Neural progenitor cell (in vitro differentiated cells): Measurements from ENCODE around the gene MMD. TPM values are rescaled to one million over a fixed set of nuclear protein-coding genes. Genes with fewer than 3 reads are reported as not detected.
A peak's percentile ranks its signal among the peaks of the same experiment; 100 is the strongest.

ENCODE experiments used
- DNase-seq: peaks from one replicate; pipeline ENCODE4 v3.0.0-alpha.2; 2016; ENCODE audit warnings: low spot score
- H2AFZ ChIP-seq: fragments of 200-600 bp; sonication (generic); replicated peaks from 2 replicates; pipeline ENCODE4 v1.6.1; 2016; ENCODE audit warnings: antibody characterized with exemption
- H3F3A ChIP-seq: fragments of 200-600 bp; sonication (generic); 2 replicates; pipeline ENCODE4 v1.6.1; 2016; ENCODE audit warnings: antibody characterized with exemption, low read depth
- H3K27ac ChIP-seq: fragments of 200-600 bp; sonication (generic); 2 replicates; pipeline ENCODE4 v1.5.1; 2016; ENCODE audit warnings: mild to moderate bottlenecking
- H3K27me3 ChIP-seq: fragments of 200-600 bp; sonication (generic); 2 replicates; pipeline ENCODE4 v1.6.1; 2016; ENCODE audit warnings: mild to moderate bottlenecking, moderate library complexity
- H3K36me3 ChIP-seq: fragments of 200-600 bp; sonication (generic); 2 replicates; pipeline ENCODE4 v1.5.1; 2016
- H3K4me1 ChIP-seq: fragments of 200-600 bp; sonication (generic); 2 replicates; pipeline ENCODE4 v1.6.1; 2016; ENCODE audit warnings: mixed run types
- H3K4me2 ChIP-seq: fragments of 200-600 bp; sonication (generic); 2 replicates; pipeline ENCODE4 v1.6.1; 2016
- H3K4me3 ChIP-seq: fragments of 200-600 bp; sonication (generic); 2 replicates; pipeline ENCODE4 v1.5.1; 2016
- H3K79me2 ChIP-seq: fragments of 200-600 bp; sonication (generic); 2 replicates; pipeline ENCODE4 v1.6.1; 2016; ENCODE audit warnings: low read depth
- H3K9ac ChIP-seq: fragments of 200-600 bp; sonication (generic); 2 replicates; pipeline ENCODE4 v1.6.1; 2016
- H3K9me3 ChIP-seq: fragments of 200-600 bp; sonication (generic); 2 replicates; pipeline ENCODE4 v1.5.1; 2016; ENCODE audit warnings: low read depth
- H4K20me1 ChIP-seq: fragments of 200-600 bp; sonication (generic); 2 replicates; pipeline ENCODE4 v1.6.1; 2016; ENCODE audit warnings: low read depth
- H3K27ac Mint-ChIP-seq: 3 replicates; pipeline ENCODE4 v1.8.0; 2021; ENCODE audit warnings: mixed read lengths
- H3K27me3 Mint-ChIP-seq: 2 replicates; pipeline ENCODE4 v1.8.0; 2022; ENCODE audit warnings: low read depth, mild to moderate bottlenecking, inconsistent platforms, moderate library complexity, mixed read lengths; ENCODE audit not compliant: insufficient read depth
- H3K36me3 Mint-ChIP-seq: 3 replicates; pipeline ENCODE4 v1.8.0; 2021; ENCODE audit warnings: mixed read lengths
- H3K4me1 Mint-ChIP-seq: 3 replicates; pipeline ENCODE4 v1.8.0; 2021; ENCODE audit warnings: mixed read lengths
- H3K4me3 Mint-ChIP-seq: 3 replicates; pipeline ENCODE4 v1.8.0; 2021; ENCODE audit warnings: mild to moderate bottlenecking, moderate library complexity, mixed read lengths
- H3K9me3 Mint-ChIP-seq: 3 replicates; pipeline ENCODE4 v1.8.0; 2020; ENCODE audit warnings: mixed read lengths
- CTCF ChIP-seq: fragments of 200-600 bp; sonication (generic); IDR thresholded peaks from 2 replicates; pipeline ENCODE4 v1.5.1; 2017; ENCODE audit warnings: antibody characterized with exemption, mild to moderate bottlenecking
- EZH2 ChIP-seq: fragments of 200-600 bp; sonication (generic); IDR thresholded peaks from 2 replicates; pipeline ENCODE4 v1.6.1; 2017; ENCODE audit warnings: antibody characterized with exemption, mild to moderate bottlenecking, moderate library complexity
- EZH2phosphoT487 ChIP-seq: fragments of 200-600 bp; sonication (generic); IDR thresholded peaks from 2 replicates; pipeline ENCODE4 v1.6.1; 2017; ENCODE audit warnings: antibody characterized with exemption
- total RNA-seq: library from RNA; depleted of rRNA; stranded (reverse); fragments of >200 nt; gene quantifications from 2 replicates; pipeline ENCODE4 v1.2.3, GENCODE V29; 2015; ENCODE audit warnings: low replicate concordance

MMD gene
- total RNA-seq, 1 donor from 2014 or later = 122 TPM

- H3K36me3 ChIP-seq = no peaks in the 10 kb centered on the region
- H3K9me3 Mint-ChIP-seq = peaks cover 2% of the 10 kb centered on the region
- H3K4me1 ChIP-seq = peaks cover 7% of the 10 kb centered on the region
- no peak for DNase-seq
- no peaks in the 10 kb centered on the region for H3K27me3 ChIP-seq
- peak overlapping the region; percentile 2 for H3K27ac Mint-ChIP-seq
- H3K27ac ChIP-seq = no peak overlapping the region
- H3K4me3 Mint-ChIP-seq = no peak overlapping the region
- H3K9me3 ChIP-seq = no peaks in the 10 kb centered on the region
- peaks cover 9% of the 10 kb centered on the region for H3K4me1 Mint-ChIP-seq
- H3K27me3 Mint-ChIP-seq = peaks cover 4% of the 10 kb centered on the region
- H3K4me2 ChIP-seq = no peak overlapping the region
- no peak overlapping the region for H3K4me3 ChIP-seq
- no peaks in the 10 kb centered on the region for H3K36me3 Mint-ChIP-seq
- no peak overlapping the region for H2AFZ ChIP-seq
- no peaks in the 10 kb centered on the region for H3K79me2 ChIP-seq
- no peaks in the 10 kb centered on the region for H4K20me1 ChIP-seq
- no peak overlapping the region for H3K9ac ChIP-seq
- H3F3A ChIP-seq = no peaks in the 10 kb centered on the region
- TF ChIP-seq EZH2 (no peak), EZH2phosphoT487 (no peak), CTCF (no peak)
Measured at GRCh38 chr17:55451203-55451641, 29.6 kb upstream of the MMD start.

GRCh38 chr17:55450232-55450825 lies 28.7 kb upstream of the MMD start:
- Histone ChIP-seq H3K79me2 (no peaks in the 10 kb centered on the region), H3K9ac (no peak overlapping the region), H3F3A (no peaks in the 10 kb centered on the region), H3K27me3 (no peaks in the 10 kb centered on the region), H2AFZ (no peak overlapping the region), H3K4me1 (peaks cover 9% of the 10 kb centered on the region), H3K4me3 (no peak overlapping the region), H3K36me3 (no peaks in the 10 kb centered on the region), H3K9me3 (no peaks in the 10 kb centered on the region), H3K4me2 (no peak overlapping the region), H3K27ac (no peak overlapping the region), H4K20me1 (no peaks in the 10 kb centered on the region)
- no peak for DNase-seq
- Mint-ChIP-seq H3K27ac (no peak overlapping the region), H3K27me3 (peaks cover 4% of the 10 kb centered on the region), H3K4me3 (no peak overlapping the region), H3K9me3 (no peaks in the 10 kb centered on the region), H3K36me3 (no peaks in the 10 kb centered on the region), H3K4me1 (peaks cover 9% of the 10 kb centered on the region)
- TF ChIP-seq EZH2 = no peak
- no peak for TF ChIP-seq CTCF
- no peak for TF ChIP-seq EZH2phosphoT487

- H3K4me3 ChIP-seq = no peak overlapping the region
- no peaks in the 10 kb centered on the region for H3K9me3 ChIP-seq
- Mint-ChIP-seq H3K27me3 (peaks cover 4% of the 10 kb centered on the region), H3K4me3 (no peak overlapping the region), H3K4me1 (peaks cover 15% of the 10 kb centered on the region), H3K9me3 (no peaks in the 10 kb centered on the region), H3K27ac (no peak overlapping the region), H3K36me3 (no peaks in the 10 kb centered on the region)
- peaks cover 18% of the 10 kb centered on the region for H3K4me1 ChIP-seq
- peaks cover 10% of the 10 kb centered on the region for H3F3A ChIP-seq
- H3K27ac ChIP-seq = no peak overlapping the region
- H3K4me2 ChIP-seq = no peak overlapping the region
- H4K20me1 ChIP-seq = no peaks in the 10 kb centered on the region
- no peaks in the 10 kb centered on the region for H3K36me3 ChIP-seq
- no peak overlapping the region for H2AFZ ChIP-seq
- H3K27me3 ChIP-seq = no peaks in the 10 kb centered on the region
- no peak for DNase-seq
- H3K79me2 ChIP-seq = no peaks in the 10 kb centered on the region
- H3K9ac ChIP-seq = no peak overlapping the region
- TF ChIP-seq CTCF = no peak
- TF ChIP-seq EZH2 = no peak
- TF ChIP-seq EZH2phosphoT487 = no peak
Measured at GRCh38 chr17:55448681-55449080, 27.0 kb upstream of the MMD start.
